SIG-M5 (cell line): ENCODE results near the gene B4GALT1.
"Not testable (repeated sequence)": the region's sequence is repeated elsewhere in the genome, so short reads cannot be mapped to it uniquely, and the experiment has no call there.

Source experiments
- DNase-seq: peaks from one replicate; lab custom pipeline; 2025; lab: John Stamatoyannopoulos, UW

The B4GALT1 gene

DNA sequence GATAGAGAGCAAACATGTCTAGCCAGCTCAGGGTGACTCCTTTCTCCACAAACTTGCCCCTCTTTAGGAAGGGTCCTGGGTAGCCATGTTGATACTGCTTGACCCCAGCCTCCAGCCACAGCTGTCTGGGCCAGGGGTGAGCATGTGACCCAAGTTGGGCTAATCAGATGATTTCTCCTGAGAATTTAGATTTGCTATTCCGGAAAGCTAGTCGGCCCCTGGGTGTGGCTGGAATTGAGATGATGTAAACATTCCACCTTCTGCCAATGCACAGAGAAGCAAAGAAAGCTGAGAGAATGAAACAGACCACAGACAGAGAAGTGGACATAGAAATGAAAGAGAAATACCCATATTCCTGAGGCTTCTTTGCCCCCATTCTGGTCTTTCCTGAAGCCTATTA, 17.8 kb upstream of the B4GALT1 start:
- no peak for DNase-seq

- no peak for DNase-seq
These were observed 15.4 kb upstream of the B4GALT1 start for GRCh38 chr9:33182519-33182918.

GRCh38 chr9:33180526-33181184, 13.5 kb upstream of the B4GALT1 start:
- DNase-seq, result no peak

DNA sequence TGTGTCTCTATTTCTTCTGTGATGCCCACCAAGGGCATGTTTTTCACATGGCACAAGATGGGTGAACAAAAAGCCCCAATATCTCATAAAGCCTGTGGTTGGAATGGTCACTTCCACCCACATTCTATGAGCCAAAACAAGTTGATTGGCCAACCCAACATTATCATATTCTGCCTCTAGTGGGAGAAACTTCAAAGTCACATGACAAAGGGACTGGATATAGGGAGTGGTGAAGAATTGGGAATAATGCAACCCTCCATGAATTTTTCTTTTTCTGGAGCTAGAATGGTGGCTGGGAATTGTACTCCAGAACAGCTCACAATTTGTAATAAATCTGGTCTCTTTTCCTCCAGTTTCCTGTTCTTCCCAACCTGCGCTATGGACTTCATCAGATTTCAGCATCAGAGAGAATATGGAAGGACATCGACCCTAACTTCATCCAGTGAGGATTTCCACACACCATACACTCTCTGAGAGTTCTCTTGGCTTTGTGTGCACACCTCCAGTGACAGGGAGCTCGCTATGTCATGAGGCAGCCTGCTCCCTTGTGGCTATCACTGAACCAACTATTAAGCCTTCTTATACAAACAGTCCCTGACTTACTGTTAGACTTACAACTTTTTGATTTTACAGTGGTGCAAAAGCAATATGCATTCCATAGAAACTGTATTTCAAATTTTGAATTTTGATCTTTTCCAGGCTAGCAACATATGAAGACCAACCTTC, 12.0 kb upstream of the B4GALT1 start:
- no peak for DNase-seq

DNA sequence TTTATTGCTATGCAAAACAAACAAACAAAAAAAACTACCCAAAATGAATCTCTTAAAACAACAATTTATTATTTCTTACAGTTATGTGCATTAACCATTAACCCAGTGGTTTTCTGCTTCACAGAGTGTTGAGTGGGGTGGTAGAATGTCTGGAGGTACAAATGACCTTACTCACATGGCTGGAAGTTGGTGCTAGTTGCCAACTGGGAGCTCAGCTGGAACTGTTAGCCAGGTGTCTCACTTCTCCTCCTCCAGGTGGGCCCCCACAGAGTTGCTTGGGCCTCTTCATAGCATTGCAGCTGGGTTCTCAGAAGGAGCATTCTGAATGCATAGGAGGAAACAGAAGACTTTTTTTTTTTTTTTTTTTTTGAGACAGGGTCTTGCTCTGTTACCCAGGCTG, 10.5 kb upstream of the B4GALT1 start:
- no peak for DNase-seq

- DNase-seq, result no peak
These were observed 9.9 kb upstream of the B4GALT1 start for GRCh38 chr9:33177086-33177485.

DNA sequence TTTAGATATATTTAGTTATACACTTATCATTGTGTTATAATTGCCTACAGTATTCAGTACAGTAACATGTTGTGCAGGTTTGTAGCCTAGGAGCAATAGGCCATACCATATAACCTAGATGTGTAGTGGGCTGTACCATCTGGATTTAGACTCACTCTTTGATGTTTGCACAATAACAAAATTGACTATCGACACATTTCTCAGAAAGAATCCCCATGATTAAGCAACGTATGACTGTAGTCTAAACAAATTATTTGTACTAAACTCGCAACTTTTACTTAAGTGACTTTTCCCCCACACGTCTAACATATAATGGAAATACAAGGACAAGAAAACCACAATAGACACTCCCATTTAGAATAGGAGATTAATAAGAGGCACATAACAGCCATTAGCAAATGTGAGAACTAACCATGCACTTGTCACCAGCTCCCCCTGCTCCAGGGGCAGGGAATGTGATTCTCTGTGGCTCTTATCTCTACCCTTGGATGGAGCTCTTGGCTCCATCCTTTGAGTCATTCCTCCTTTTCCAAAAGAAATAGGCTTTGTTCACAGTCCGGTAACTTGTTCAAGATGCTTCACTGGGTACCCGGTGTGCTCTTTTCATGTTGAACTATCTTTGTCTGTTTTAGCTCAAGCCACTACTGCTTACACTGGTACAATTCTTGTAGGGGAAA, 8.7 kb upstream of the B4GALT1 start:
- no peak for DNase-seq

- no peak for DNase-seq
These were observed 5.4 kb upstream of the B4GALT1 start for GRCh38 chr9:33172256-33173238.

DNA sequence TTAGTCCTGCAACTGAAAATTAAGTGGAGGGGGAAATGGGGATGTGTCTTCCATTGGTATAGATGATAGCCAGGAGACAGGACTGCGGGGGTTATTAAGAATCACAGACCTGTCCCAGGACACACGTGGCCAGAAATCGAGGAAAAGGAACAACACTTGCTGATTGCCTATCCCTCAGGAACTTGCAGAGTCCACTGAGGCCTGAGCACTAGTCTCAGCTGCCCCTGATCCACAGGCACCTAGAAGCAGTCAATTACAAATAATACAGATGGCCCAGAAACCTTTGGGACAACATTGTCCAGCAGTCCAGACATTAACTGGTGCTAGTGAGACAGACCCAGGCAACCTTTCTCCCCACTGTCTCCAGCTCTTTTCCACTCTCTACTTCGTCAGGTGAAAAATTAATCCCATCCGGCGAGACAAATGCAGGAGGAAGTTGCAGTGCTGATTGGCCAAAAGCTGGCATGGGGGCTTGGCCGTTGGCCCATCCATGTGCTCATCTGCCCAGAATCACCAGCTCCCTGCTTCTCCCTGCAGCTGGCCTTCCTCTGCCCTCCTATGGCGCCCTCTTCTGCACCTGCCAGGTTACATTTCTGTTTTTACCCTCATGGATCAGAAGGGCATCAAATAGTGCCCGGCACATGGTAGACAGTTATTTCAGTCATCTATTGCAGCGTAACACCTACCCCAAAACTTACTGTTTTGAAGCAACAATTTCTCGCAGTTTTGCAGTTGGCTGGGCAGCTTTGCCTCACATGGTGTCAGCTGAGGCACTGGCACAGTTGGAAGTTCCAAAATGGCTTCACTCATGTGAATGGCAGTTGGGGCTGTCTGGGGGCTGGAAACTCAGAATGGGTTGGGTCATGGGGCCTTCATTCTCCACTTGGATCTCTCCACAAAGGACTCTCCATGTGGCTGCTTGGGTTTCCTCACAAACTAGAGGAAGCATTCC, 3.6 kb upstream of the B4GALT1 start:
- DNase-seq, result no peak

DNA sequence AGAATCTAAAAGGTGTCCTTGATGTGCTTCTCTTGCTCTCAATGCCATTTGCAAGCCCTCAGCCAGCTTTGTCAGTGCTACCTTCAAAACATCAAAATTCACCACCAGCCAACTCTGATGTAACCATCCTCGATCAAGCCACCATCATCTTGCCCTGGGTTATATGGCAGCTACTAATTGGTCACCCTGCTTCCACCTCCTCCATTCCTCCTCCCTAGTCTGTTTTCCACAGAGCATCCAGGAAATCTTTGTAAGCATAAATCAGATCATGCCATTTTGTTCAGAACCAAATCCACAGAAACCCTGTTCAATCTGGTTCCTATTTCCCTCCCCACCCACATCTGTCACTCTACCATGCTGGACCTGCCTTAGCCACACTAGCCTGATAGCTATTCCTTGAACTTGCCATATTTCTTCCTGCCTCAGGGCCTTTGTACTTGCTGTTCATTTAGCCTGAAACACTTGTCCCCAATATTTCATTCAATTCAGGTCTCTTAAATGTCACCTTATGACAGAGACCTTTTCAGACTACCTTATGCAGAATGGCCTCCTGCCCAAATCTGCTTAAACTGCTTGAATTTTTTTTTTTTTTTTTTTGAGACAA, 1.9 kb upstream of the B4GALT1 start:
- no peak for DNase-seq

- no peak for DNase-seq
These were observed 881 bp upstream of the B4GALT1 start for GRCh38 chr9:33167972-33168461.

- no peak for DNase-seq
These were observed 679 bp downstream of the B4GALT1 start for GRCh38 chr9:33166231-33167083.

DNA sequence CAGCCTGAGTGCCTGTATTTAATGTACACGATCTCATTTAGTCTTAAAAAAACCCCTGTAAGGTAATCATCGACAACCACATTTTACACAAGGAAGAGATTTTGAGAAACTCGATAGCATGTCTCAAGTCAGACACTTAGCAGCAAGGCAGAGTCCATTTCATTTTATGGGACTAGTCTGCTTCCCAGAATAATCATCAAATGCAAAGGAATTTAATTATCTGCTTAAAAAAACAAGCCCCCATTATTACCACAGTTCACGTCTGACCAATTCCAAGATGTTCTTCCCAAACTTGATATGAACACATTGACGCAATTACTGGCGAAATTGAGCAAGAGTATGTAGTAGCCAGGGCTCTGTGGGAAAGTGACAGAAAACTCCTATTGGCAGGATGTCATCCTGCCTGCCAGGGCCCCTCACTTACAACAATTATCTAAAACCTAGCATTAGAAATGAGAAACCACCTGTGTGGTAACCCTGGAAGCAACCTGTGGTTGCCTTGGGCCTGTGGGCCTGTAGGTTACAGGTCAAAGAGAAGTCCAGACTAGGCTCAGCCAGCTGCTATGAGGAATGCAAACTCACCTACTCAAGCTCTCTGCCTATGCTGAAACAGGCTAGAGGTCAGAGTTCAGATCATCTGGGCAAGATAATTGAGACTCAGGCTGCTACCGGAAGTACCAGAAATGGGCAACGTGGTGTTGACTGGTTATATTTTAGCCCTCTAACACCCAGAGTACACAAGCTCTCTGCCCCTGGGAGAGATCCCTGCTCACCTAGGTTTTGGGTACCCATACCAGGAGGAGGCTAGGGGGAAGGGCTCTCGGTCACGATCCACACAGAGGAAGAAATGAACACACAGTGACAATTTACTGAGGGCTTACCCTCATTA, 1.6 kb downstream of the B4GALT1 start:
- DNase-seq, result no peak

DNA sequence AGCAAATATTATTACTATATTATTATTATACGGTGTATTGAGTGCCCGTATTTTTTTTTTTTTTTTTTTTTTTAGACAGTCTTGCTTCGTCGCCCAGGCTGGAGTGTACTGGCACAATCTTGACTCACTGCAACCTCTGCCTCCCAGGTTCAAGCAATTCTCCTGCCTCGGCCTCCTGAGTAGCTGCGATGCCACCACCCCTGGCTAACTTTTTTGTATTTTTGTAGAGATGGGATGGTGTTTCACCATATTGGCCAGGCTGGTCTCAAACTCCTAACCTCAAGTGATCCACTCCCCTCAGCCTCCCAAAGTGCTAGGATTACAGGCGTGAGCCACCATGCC, 2.2 kb downstream of the B4GALT1 start:
- DNase-seq, result not testable (repeated sequence)

DNA sequence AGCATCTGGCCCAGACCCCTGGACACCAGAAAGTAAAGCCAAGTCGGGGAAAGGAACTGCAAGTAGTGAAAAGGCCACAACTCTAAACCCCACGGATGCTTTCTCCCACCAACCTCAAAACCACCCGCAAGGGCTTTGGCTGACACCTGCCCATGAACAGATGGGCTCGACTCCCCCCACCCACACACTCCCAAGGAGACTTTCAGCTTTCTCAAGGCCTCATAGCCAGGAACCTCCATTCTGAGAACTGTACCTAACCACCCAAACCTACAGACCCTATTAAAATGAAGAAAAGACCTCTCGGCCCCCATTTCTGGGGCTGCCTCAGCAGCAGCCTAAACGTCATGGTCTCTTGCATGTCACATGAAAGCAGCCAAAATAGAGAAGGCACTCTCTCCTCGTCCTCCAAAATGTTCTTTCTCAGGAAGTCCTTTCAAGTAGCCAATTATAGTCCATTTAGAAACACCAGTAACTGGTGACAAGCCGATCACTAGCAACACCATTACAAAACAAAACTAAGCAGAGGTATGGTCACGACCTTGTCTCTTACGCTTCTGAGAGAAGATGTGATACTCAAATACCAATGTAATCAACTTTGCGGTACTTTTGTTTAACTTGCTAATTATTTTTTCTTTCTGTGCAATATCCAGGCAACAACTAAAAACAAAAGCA, 2.9 kb downstream of the B4GALT1 start:
- DNase-seq, result no peak

- DNase-seq, result no peak
These were observed 3.6 kb downstream of the B4GALT1 start for GRCh38 chr9:33163433-33164137.

DNA sequence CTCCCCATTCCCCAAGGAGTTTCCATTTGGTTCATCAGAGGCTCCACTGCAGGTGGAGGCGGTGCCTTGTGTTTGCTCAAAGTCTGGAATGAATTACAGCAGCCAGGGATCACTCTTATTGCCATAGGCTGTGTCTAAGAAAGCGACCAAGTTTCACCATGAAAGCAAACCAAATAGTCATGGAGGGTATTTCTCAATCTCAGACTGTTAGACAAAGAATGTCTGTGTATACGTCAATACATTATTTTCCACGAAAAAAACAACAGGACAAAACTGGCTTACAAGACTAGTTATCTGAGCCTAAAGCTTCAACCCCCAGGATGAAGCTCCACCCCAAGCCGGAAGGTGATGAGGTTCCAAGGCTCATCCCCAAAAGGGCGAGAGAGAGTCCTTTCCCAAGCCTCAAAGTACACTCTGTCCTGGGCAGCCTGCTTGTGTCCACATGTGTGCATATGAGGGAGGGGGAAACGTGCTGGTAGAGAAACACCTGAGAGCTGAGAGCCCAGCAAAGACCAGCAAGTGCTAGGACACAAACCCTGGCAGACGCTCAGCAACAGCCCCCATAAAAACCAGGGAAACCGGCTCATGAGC, 4.3 kb downstream of the B4GALT1 start:
- no peak for DNase-seq
